ENCODE results near the gene MRPL46. TPM values are rescaled to one million over a fixed set of nuclear protein-coding genes. Genes with fewer than 3 reads are reported as not detected.

The MRPL46 gene
- total and polyA plus RNA-seq, 2 of the 4 experiments (the other 2 are of a cell fraction) = 14.2 to 24.2 TPM

DNA sequence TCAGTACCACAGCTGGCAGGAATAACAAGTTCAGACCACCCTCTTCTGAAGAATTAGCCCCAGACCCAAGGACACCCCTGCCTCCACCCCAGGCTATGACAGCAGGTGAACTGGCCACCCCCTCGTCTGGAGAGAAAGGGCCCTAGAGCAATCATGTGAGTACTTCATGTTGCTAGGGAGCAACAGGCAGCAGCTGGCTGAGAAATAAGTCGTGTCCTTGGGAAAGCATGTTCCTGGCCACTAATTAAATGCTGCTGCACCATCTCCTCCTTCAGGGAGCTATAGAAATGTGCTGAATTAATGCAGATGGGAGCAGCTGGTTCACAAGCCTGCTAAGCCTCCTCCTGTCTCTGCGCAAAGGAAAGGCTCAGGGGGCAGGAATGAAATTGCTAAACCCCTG lies 31.8 kb upstream of the MRPL46 start:
- dilution Hi-C loops (cut with HindIII; ENCODE audit: low sequenced_read_pairs, unreplicated experiment) = no loop called here
- no peak overlapping the region for H2AK5ac ChIP-seq (ENCODE audit: low read depth, low read length)
- H3K9ac ChIP-seq (ENCODE audit: low read depth, low read length) = no peak overlapping the region
- no peak overlapping the region for H4K8ac ChIP-seq (ENCODE audit: low read depth in 2 of 2, low read length in 2 of 2)
- no peak overlapping the region for H4K91ac ChIP-seq (ENCODE audit: insufficient read depth, low read depth, low read length)
- TF ChIP-seq POLR2A (IDR thresholded peaks at IDR 0.05; ENCODE audit: low read depth, low read length) (no peak), RAD21 (IDR thresholded peaks at IDR 0.05; ENCODE audit: low read length) (no peak), BHLHE40 (IDR thresholded peaks at IDR 0.05; ENCODE audit: low read depth, low read length) (no peak), MAFK (IDR thresholded peaks at IDR 0.05; ENCODE audit: low read depth, low read length) (no peak), CHD1 (IDR thresholded peaks at IDR 0.05; ENCODE audit: low read depth, low read length) (no peak), FOS (IDR thresholded peaks at IDR 0.05; ENCODE audit: low read depth, low read length) (no peak), MAZ (IDR thresholded peaks at IDR 0.05; ENCODE audit: borderline replicate concordance, low read depth, low read length) (no peak), RCOR1 (IDR thresholded peaks at IDR 0.05; ENCODE audit: insufficient replicate concordance, low read length) (no peak), NFE2L2 (IDR thresholded peaks at IDR 0.05; ENCODE audit: low read depth, low read length) (no peak)
- ChIA-PET POLR2A (ENCODE audit: unreplicated experiment) (no interaction called here), CTCF (no interaction called here)
- no peaks in the 10 kb centered on the region for H4K20me1 ChIP-seq (ENCODE audit: insufficient read depth, low read length)
- no peaks in the 10 kb centered on the region for H3K27me3 ChIP-seq (ENCODE audit: control insufficient read depth, insufficient read depth, low read length)
- no peak overlapping the region for H2BK5ac ChIP-seq (ENCODE audit: low read depth, low read length, poor library complexity, severe bottlenecking)
- no peak overlapping the region for H3K23ac ChIP-seq (ENCODE audit: low read depth, low read length)
- no peak overlapping the region for H2AK9ac ChIP-seq (replicated peaks; ENCODE audit: low read depth, low read length, poor library complexity)
- no peaks in the 10 kb centered on the region for H3K9me3 ChIP-seq (ENCODE audit: control insufficient read depth, insufficient read depth, low read length)
- BruUV-seq (replicated peaks) = no TSS peak
- no peaks in the 10 kb centered on the region for H3K4me1 ChIP-seq (ENCODE audit: control insufficient read depth, insufficient read depth, low read length)
- H2BK120ac ChIP-seq (ENCODE audit: low read depth, low read length) = no peak overlapping the region
- no peaks in the 10 kb centered on the region; the same call in 1 of the 2 replicates for H3K36me3 ChIP-seq (ENCODE audit: control insufficient read depth, insufficient read depth, low read length)
- ATAC-seq (ENCODE audit: low read depth) = no peak
- H3K27ac ChIP-seq (ENCODE audit: insufficient read depth, low read length) = no peak overlapping the region
- no peak overlapping the region for H3K14ac ChIP-seq (replicated peaks; ENCODE audit: low read depth, low read length)
- no peak overlapping the region for H3K56ac ChIP-seq (ENCODE audit: extremely low read depth, insufficient read depth, low read length)
- no peak overlapping the region for H4K5ac ChIP-seq (ENCODE audit: low read depth, low read length)
- in situ Hi-C loops (cut with MboI; ENCODE audit: low sequenced_read_pairs) = loop anchor here (25.0 kb wide), 2 partner anchors 338 to 513 kb away; no protein-coding TSS in a partner anchor
- no peak overlapping the region for H2BK20ac ChIP-seq (ENCODE audit: low read depth, low read length)
- no peak overlapping the region for H3K18ac ChIP-seq (ENCODE audit: low read depth, low read length)
- H3K4me2 ChIP-seq (ENCODE audit: low read depth, low read length) = no peak overlapping the region
- no peak overlapping the region for H3K4ac ChIP-seq (ENCODE audit: low read depth, low read length)
- intact Hi-C loops (cut with micrococcal nuclease) = no loop called here
- no peak overlapping the region for H2BK15ac ChIP-seq (ENCODE audit: low read depth, low read length)
- H3K79me1 ChIP-seq (ENCODE audit: low read depth in 1 of 2, low read length in 2 of 2) = no peaks in the 10 kb centered on the region
- H3K4me3 ChIP-seq (ENCODE audit: insufficient read depth, low read depth, low read length) = no peak overlapping the region
- WGBS, 2 experiments (ENCODE audit: extremely low coverage in 2 of 2, insufficient read length in 1 of 2) = 100% methylated on average over 1 of the region's 3 CpGs; no CpG with 5 or more reads in 1 of the 2 experiments
- H3K9me1 ChIP-seq (ENCODE audit: insufficient read depth, low read length) = 0 out of 2 replicates have a peak, but pooled peaks cover 3% of the 10 kb centered on the region
- DNase-seq = no peak
- H2AFZ ChIP-seq (replicated peaks; ENCODE audit: low read length, poor library complexity) = no peak overlapping the region
